ENCODE data around the gene NXT1. TPM values are rescaled to one million over a fixed set of nuclear protein-coding genes. Genes with fewer than 3 reads are reported as not detected.

NXT1 gene
- total RNA-seq, 4 donors from 2014 or later, result 18.3 to 64.5 (median 43.9) TPM

DNA sequence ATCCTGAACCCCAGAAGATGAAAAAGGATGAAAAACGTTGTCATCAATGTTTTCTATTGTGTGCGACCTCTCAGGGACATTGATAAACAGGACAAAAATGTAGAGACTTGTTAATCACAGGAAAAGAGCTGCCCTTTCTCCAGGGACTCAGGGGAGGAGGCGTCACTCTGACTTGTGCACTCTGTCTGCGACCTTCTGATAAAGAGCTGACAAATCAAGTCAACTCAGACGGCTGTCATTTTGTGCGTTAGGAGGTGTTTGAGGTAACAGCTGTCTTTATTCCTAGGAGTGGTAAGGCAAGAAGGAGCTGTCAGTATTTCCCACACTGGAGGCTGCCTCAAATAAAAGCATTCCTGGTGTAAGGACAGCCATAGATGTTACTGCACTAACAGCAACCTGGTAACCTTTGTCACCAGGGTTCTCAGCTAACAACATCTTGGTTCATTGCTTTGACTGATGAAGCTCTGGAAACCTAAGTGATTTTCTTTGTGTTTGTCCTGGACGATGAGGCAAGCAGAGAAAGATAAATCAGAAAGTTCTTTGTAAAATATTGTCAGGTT, 38.6 kb upstream of the NXT1 start:
- Histone ChIP-seq H3K4me3 (no peak overlapping the region), H3K27me3 (no peaks in the 10 kb centered on the region), H3K9me3 (no peaks in the 10 kb centered on the region), H3K4me1 (peaks cover 7% of the 10 kb centered on the region), H3K36me3 (no peaks in the 10 kb centered on the region), H3K27ac (no peak overlapping the region)
- no peak for DNase-seq (ENCODE audit: low spot score in 2 of 2)
- TF ChIP-seq, protein P1, sequence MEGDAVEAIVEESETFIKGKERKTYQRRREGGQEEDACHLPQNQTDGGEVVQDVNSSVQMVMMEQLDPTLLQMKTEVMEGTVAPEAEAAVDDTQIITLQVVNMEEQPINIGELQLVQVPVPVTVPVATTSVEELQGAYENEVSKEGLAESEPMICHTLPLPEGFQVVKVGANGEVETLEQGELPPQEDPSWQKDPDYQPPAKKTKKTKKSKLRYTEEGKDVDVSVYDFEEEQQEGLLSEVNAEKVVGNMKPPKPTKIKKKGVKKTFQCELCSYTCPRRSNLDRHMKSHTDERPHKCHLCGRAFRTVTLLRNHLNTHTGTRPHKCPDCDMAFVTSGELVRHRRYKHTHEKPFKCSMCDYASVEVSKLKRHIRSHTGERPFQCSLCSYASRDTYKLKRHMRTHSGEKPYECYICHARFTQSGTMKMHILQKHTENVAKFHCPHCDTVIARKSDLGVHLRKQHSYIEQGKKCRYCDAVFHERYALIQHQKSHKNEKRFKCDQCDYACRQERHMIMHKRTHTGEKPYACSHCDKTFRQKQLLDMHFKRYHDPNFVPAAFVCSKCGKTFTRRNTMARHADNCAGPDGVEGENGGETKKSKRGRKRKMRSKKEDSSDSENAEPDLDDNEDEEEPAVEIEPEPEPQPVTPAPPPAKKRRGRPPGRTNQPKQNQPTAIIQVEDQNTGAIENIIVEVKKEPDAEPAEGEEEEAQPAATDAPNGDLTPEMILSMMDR (IDR thresholded peaks at IDR 0.05), result no peak
- no peak for TF ChIP-seq EP300 (IDR thresholded peaks at IDR 0.05)
- no peak for TF ChIP-seq POLR2AphosphoS5 (IDR thresholded peaks at IDR 0.05)
- TF ChIP-seq POLR2A (IDR thresholded peaks at IDR 0.05), result no peak
- 58% methylated on average over 7 of the region's 7 CpGs for WGBS

DNA sequence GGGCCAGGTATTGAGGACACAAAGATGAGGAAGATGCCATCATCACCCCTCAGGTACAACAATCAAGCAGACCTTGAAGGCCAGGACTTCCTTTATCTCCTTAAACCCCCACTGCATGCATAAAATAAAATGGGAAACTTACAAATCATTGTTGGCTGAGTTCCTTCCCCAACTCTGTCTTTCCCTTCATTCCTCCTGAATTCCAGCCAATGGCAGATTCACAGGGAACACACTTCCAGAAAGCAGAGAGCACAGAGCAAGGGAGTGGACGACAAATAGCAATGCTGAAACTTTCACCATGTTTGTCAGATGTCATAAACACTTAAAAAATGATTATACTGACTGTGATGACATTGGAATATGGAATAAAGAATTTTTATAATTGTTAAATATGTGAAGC, 37.3 kb upstream of the NXT1 start:
- DNase-seq (ENCODE audit: low spot score in 2 of 2), result no peak
- Histone ChIP-seq H3K27ac (no peak overlapping the region), H3K4me1 (peaks cover 8% of the 10 kb centered on the region), H3K9me3 (no peaks in the 10 kb centered on the region), H3K27me3 (no peaks in the 10 kb centered on the region), H3K36me3 (no peaks in the 10 kb centered on the region), H3K4me3 (no peak overlapping the region)
- 47% methylated on average over 1 of the region's 1 CpG for WGBS
- TF ChIP-seq, protein P1 (IDR thresholded peaks at IDR 0.05), result no peak
- TF ChIP-seq POLR2A (IDR thresholded peaks at IDR 0.05), result no peak
- TF ChIP-seq EP300 (IDR thresholded peaks at IDR 0.05), result no peak
- TF ChIP-seq POLR2AphosphoS5 (IDR thresholded peaks at IDR 0.05), result no peak

DNA sequence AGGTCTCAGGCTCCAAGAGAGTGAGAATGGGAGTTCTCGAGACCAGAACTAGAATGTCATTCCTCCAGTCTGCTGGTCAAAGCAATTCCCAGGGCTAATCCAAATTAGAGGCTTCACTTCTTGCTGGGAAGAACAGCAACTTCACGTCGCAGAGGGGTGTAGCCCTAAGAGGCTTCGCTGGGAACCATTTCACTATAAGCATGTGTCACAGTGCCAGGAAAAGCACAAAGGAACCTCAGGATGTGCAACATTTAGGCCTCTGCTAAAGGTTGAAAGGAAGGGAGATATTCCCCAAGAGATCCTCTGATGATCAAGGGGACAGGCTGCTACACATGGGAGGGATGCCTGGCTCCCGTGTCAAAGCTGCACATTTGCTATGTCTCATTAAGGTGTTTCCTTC, 35.9 kb upstream of the NXT1 start:
- peak overlapping the region; percentile 78 for H3K27ac ChIP-seq
- WGBS, result 91% methylated on average over 5 of the region's 5 CpGs
- H3K9me3 ChIP-seq, result no peaks in the 10 kb centered on the region
- no peak overlapping the region for H3K4me3 ChIP-seq
- peaks cover 8% of the 10 kb centered on the region for H3K4me1 ChIP-seq
- TF ChIP-seq, protein P1 (IDR thresholded peaks at IDR 0.05), result no peak
- no peak for TF ChIP-seq EP300 (IDR thresholded peaks at IDR 0.05)
- no peak for TF ChIP-seq POLR2A (IDR thresholded peaks at IDR 0.05)
- TF ChIP-seq POLR2AphosphoS5 (IDR thresholded peaks at IDR 0.05), result no peak
- no peak for DNase-seq (ENCODE audit: low spot score in 2 of 2)
- H3K36me3 ChIP-seq, result no peaks in the 10 kb centered on the region
- no peaks in the 10 kb centered on the region for H3K27me3 ChIP-seq

DNA sequence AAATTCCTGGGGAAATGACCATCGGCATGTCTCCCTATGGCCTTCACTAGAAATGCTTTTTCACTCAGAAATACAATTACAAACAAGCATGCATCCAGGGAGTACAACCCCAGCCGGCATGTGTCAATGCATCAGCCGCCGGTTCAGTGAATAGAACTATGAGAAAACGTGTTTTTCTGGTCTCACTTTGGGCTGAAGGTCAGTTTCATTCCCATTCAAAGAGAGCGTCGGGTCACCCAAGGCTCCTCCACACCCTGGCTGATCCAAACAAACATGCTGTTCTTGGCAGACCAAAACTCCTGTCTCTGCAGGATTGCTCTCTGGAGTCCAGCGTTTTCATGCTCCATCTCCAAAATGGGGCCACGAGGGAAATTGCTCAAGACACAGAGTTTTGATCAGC, 35.5 kb upstream of the NXT1 start:
- Histone ChIP-seq H3K27me3 (no peaks in the 10 kb centered on the region), H3K4me3 (no peak overlapping the region), H3K4me1 (peaks cover 8% of the 10 kb centered on the region), H3K27ac (no peak overlapping the region), H3K36me3 (no peaks in the 10 kb centered on the region), H3K9me3 (no peaks in the 10 kb centered on the region)
- 73% methylated on average over 9 of the region's 9 CpGs for WGBS
- no peak for DNase-seq (ENCODE audit: low spot score in 2 of 2)
- TF ChIP-seq, protein P1 (IDR thresholded peaks at IDR 0.05), result no peak
- TF ChIP-seq POLR2A (IDR thresholded peaks at IDR 0.05) (no peak), EP300 (IDR thresholded peaks at IDR 0.05) (no peak), POLR2AphosphoS5 (IDR thresholded peaks at IDR 0.05) (no peak)

DNA sequence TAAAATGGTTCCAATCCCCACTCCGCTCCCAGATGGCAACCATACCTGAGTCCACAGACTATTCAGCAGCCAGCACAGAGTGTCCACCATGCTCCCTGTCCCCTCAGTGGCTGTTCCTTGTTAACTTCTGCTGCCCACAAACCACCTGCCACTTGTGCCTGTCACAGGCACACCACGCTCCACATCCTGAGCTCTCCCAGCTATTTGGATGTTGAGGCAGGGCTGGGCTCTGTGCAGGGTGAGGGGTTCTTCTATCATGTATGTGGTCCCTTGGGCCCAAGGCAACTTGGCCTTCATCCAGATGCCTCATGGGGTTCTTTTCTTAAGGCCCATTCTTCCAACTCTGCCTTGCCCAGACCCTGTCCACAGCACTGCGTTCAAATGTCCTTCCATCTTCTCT, 34.0 kb upstream of the NXT1 start:
- peaks cover 8% of the 10 kb centered on the region for H3K4me1 ChIP-seq
- H3K36me3 ChIP-seq, result no peaks in the 10 kb centered on the region
- DNase-seq (ENCODE audit: low spot score in 2 of 2), result no peak
- H3K9me3 ChIP-seq, result no peaks in the 10 kb centered on the region
- H3K27ac ChIP-seq, result no peak overlapping the region
- TF ChIP-seq EP300 (IDR thresholded peaks at IDR 0.05) (no peak), POLR2A (IDR thresholded peaks at IDR 0.05) (no peak), POLR2AphosphoS5 (IDR thresholded peaks at IDR 0.05) (no peak)
- TF ChIP-seq, protein P1 (IDR thresholded peaks at IDR 0.05), result no peak
- no peaks in the 10 kb centered on the region for H3K27me3 ChIP-seq
- 97% methylated on average over 3 of the region's 3 CpGs for WGBS
- H3K4me3 ChIP-seq, result no peak overlapping the region
